ENCODE measurements around the gene DCLK2. TPM values are rescaled to one million over a fixed set of nuclear protein-coding genes. Genes with fewer than 3 reads are reported as not detected.

Gene DCLK2
- total and polyA plus RNA-seq, 9 donors: 4.4 to 9.8 (median 7.2) TPM

- H3K27ac ChIP-seq: no peak overlapping the region
- H3K9me3 ChIP-seq: no peaks in the 10 kb centered on the region
- peaks cover 1% of the 10 kb centered on the region for H3K4me1 ChIP-seq (ENCODE audit: insufficient read depth)
- DNase-seq: no peak
- no peaks in the 10 kb centered on the region for H3K36me3 ChIP-seq
- H3K27me3 ChIP-seq: no peaks in the 10 kb centered on the region
- H3K4me3 ChIP-seq: no peak overlapping the region
- 20 to 28% (median 23%) methylated on average over 3 of the region's 3 CpGs for WGBS, 3 donors
- TF ChIP-seq, protein P1, sequence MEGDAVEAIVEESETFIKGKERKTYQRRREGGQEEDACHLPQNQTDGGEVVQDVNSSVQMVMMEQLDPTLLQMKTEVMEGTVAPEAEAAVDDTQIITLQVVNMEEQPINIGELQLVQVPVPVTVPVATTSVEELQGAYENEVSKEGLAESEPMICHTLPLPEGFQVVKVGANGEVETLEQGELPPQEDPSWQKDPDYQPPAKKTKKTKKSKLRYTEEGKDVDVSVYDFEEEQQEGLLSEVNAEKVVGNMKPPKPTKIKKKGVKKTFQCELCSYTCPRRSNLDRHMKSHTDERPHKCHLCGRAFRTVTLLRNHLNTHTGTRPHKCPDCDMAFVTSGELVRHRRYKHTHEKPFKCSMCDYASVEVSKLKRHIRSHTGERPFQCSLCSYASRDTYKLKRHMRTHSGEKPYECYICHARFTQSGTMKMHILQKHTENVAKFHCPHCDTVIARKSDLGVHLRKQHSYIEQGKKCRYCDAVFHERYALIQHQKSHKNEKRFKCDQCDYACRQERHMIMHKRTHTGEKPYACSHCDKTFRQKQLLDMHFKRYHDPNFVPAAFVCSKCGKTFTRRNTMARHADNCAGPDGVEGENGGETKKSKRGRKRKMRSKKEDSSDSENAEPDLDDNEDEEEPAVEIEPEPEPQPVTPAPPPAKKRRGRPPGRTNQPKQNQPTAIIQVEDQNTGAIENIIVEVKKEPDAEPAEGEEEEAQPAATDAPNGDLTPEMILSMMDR (IDR thresholded peaks at IDR 0.05): no peak
- TF ChIP-seq POLR2A (IDR thresholded peaks at IDR 0.05) (no peak), EP300 (IDR thresholded peaks at IDR 0.05) (no peak)
- intact Hi-C loops (cut with DNase I): loop anchor here in 3 of 4 donors (10.0 kb wide), 3 partner anchors 142 to 212 kb away; partner anchors contain the start of gene DCLK2 (in 1 of the 3)
Measured at GRCh38 chr4:150217192-150217591, 138.9 kb downstream of the DCLK2 start.

DNA sequence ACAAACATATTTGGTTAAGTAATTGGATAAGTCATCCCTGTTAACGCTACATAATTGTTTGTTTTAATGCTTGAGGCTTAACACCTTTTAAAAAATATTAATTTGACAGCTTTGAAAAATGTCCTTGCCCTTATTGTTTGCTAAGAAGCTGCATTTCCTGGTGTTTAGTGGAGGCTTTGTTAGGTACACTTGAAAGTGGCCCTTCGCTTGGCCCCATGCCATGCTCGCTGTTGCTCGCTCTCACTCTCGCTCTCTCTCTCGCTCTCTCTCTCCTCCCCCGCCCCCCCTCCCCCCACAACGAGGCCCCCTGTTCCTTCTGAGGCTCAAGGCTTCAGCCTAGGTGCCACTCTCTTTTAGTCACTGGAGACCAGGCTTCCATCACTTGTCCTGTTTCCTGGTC is 139.6 kb downstream of the DCLK2 start:
- intact Hi-C loops (cut with DNase I): loop anchor here in 3 of 4 donors (10.0 kb wide), 3 partner anchors 143 to 213 kb away; partner anchors contain the start of gene DCLK2 (in 1 of the 3)
- TF ChIP-seq EP300 (IDR thresholded peaks at IDR 0.05): no peak
- TF ChIP-seq POLR2A (IDR thresholded peaks at IDR 0.05): no peak
- TF ChIP-seq, protein P1 (IDR thresholded peaks at IDR 0.05): no peak
- Histone ChIP-seq H3K36me3 (no peaks in the 10 kb centered on the region), H3K9me3 (no peaks in the 10 kb centered on the region), H3K27ac (no peak overlapping the region), H3K27me3 (no peaks in the 10 kb centered on the region), H3K4me3 (no peak overlapping the region), H3K4me1 (ENCODE audit: insufficient read depth) (peaks cover 1% of the 10 kb centered on the region)
- 76 to 85% (median 79%) methylated on average over 8 of the region's 8 CpGs for WGBS, 3 donors
- no peak for DNase-seq

GRCh38 chr4:150218447-150218846 is 140.2 kb downstream of the DCLK2 start:
- Histone ChIP-seq H3K27me3 (no peaks in the 10 kb centered on the region), H3K27ac (no peak overlapping the region), H3K4me3 (no peak overlapping the region), H3K36me3 (no peaks in the 10 kb centered on the region), H3K4me1 (ENCODE audit: insufficient read depth) (peaks cover 1% of the 10 kb centered on the region), H3K9me3 (no peaks in the 10 kb centered on the region)
- DNase-seq: no peak
- no peak for TF ChIP-seq POLR2A (IDR thresholded peaks at IDR 0.05)
- TF ChIP-seq, protein P1 (IDR thresholded peaks at IDR 0.05): no peak
- TF ChIP-seq EP300 (IDR thresholded peaks at IDR 0.05): no peak
- intact Hi-C loops (cut with DNase I): loop anchor here in 3 of 4 donors (10.0 kb wide), 3 partner anchors 144 to 214 kb away; partner anchors contain the start of gene DCLK2 (in 1 of the 3)
- 96 to 100% (median 98%) methylated on average over 2 of the region's 2 CpGs for WGBS, 3 donors

DNA sequence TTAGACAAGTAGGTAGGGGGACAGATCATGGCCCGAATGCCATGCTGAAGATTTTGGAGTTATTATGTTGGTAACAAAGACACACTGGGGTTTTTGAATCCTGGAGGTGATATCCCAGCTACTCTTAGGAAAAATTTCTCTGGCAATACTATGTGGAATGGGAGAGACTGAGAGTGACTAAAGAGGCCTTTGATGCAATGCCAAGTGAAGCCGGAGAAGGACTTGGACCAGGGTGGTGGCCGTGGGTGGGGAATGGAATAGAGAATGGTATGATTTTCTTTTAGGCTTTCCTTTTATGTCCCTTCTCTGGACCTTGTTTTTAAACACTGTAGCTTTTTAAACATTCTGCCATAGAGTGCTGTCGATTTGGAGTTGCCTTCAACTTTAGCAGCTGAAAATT is 141.6 kb downstream of the DCLK2 start:
- no peaks in the 10 kb centered on the region for H3K9me3 ChIP-seq
- intact Hi-C loops (cut with DNase I): loop anchor here (10.0 kb wide), 3 partner anchors 145 to 215 kb away; partner anchors contain the start of gene DCLK2 (in 1 of the 4)
- no peak overlapping the region for H3K4me3 ChIP-seq
- no peak overlapping the region for H3K27ac ChIP-seq
- H3K36me3 ChIP-seq: no peaks in the 10 kb centered on the region
- peaks cover 1% of the 10 kb centered on the region for H3K4me1 ChIP-seq (ENCODE audit: insufficient read depth)
- DNase-seq: no peak
- 43 to 59% (median 54%) methylated on average over 4 of the region's 4 CpGs for WGBS, 3 donors
- H3K27me3 ChIP-seq: no peaks in the 10 kb centered on the region
- no peak for TF ChIP-seq EP300 (IDR thresholded peaks at IDR 0.05)
- TF ChIP-seq, protein P1 (IDR thresholded peaks at IDR 0.05): no peak
- TF ChIP-seq POLR2A (IDR thresholded peaks at IDR 0.05): no peak

Data from ovary (tissue), 9 donors.